ENCODE measurements around the gene PHLPP1.
"Not testable (repeated sequence)": the region's sequence is repeated elsewhere in the genome, so short reads cannot be mapped to it uniquely, and the experiment has no call there.

PHLPP1 gene

DNA sequence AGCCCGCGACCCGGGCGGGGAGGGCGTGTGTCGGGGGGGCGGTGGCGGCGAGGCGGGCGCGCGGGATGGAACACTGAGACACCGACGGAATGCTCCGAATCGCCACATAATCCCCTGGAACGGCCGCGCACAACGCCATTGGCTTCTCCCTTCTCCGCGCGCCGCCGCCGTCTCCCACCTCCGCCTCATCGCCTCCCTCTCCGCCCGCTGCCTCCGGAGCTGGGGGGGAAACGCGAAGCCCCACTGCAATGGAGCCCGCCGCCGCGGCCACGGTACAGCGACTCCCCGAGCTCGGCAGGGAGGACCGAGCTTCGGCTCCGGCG, at the start of gene PHLPP1:
PHLPP1 (plus strand) TSS at position 106 of the 323 bp plus-strand sequence; CDS start at position 249, 143 bp downstream.
- no peak for DNase-seq (ENCODE audit: low read depth)

DNA sequence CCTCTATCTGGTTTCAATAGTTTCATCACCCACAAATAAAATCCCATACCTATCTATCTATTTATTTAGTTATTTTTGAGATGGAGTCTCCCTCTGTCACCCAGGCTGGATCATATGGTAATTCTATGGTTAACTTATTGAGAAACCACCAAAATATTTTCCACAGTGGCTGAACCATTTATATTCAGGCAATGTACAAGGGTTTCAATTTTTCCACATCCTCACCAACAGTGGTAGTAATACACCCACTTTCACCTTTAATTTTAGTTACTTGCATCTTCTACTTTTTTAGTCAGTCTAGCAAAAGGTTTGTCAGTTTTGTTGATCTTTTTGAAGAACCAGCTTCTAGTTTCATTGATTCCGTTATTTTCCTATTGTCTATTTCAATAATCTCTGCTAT, 46.1 kb upstream of the PHLPP1 start:
- DNase-seq (ENCODE audit: low read depth): no peak

DNA sequence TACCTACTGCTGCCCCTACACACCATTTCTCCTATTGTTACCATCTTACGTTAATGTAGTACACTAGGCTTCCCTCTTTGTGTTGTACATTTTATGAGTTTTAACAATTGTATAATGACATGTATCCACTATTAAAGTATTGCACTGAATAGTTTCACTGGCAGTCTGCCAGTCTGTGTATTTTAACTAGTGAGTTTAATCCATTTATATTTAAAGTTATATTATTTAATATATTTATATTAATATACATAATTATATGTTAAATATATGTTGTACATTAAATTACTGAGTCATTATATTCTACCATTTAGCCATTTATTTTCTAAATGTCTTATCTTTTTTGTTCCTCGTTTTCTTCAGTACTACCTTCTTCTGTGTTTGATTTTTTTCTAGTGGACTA, 44.8 kb upstream of the PHLPP1 start:
- DNase-seq (ENCODE audit: low read depth): no peak

DNA sequence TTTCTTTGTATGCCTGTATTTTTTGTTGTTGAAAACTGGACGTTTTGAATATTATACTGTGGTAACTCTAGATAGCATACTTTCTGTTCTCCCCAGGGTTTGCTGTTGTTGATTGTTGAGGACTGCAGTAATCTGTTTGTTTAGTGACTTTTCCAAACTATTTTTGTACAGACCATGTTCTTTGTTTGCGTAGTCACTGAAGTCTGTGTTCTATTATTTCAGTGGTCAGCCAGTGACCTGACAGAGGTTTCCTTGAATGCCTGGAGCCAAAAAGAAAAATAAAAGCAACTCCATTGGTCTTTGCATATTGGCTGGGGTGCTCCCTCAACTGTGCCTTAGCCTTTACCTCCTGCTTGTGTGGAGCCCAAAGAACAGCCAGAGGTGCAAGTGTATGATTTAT, 42.7 kb upstream of the PHLPP1 start:
- DNase-seq (ENCODE audit: low read depth): no peak

DNA sequence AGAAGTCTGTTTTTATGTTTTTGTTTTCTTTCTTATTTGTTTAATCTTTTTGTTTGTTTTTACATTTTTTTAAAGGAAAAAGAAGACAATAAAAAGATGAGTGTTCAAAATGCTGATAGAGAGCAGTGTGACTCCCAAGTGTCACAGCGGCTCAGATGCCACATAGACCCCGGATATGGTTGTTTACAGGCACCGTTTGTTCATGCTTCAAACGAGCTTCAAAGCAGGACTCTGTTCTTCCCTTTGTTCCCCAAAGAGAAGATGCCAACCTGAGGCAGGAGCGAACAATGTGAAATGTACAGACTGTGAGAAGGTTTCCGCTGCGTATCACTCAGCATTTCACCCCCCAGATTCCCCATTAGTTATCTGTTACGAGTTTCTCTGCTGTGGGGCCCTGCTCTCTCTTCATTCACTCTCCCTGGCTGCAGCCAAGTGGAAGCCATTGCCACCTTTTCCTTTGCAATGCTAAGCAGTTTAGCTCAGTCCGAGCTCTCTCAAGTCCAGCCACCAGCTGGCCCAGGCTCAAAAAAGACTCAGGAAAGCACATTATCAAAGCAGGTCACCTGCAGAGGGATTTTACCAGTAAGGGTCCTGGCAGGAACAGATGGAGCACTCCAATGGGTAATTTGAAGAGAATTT, 36.4 kb upstream of the PHLPP1 start:
- no peak for DNase-seq (ENCODE audit: low read depth)

DNA sequence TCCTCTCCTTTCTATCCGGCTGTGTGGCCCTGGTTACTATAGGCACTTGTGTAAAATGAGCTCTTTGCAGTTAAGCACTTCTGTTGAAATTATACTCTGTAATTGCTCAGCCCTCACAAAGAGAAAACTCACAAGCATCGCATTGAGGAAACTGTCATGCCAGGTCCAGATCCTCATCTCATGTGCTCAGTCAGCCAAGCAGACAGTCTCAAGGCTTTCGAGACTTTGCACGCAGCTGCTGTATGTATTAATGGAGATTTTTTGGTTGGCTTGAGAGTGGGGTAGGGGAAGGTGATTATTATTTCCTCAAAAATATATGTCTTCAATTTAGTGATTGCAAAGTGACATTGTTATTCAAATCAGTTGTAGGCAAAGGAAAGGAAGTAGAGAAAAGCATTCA, 33.0 kb upstream of the PHLPP1 start:
- no peak for DNase-seq (ENCODE audit: low read depth)

DNA sequence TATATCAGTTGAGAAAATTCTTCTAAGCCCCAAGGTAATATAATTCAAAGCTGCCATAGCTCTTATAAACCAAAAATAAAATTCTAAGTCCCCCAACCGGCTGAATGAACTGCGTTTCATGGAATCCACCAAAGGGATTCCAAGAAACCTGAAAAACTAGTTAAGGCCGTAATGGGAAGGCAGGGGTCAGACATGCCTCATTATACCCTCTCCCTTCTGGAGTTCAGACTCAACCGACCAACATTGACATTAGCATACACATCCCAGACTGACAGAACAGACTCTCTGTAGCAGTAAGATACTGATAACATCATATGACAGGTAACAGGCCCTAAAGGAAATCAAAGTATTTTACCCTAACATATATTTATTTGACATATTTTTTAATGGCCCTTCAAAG, 31.4 kb upstream of the PHLPP1 start:
- DNase-seq (ENCODE audit: low read depth): no peak

DNA sequence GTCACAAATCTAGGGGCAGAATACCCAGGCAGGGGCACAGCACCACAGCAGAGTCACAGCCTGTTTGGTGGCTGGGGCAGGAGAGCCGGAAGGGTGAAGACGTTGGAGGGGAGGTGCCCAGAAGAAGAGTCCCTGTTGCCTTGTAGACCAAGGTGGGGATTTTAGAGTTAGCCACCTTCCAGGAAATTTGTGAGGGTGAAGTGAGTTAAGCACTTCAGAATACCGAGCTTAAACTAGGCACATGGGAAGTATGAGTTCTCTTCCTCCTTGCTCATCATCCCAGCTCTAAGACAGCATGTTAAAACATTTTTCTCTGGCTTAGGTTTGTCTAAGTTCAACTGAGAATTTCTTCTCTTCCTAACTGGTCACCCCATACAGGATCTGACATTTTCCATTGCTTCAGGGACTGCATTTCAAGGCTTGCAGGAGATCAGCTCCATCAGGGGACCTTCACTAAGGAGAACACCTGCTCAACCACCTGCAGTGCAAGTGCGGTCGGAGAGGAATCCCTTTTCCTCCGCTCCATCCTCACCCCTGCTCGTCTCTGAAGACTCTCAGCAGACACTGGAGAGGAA, 26.5 kb upstream of the PHLPP1 start:
- DNase-seq (ENCODE audit: low read depth): no peak

DNA sequence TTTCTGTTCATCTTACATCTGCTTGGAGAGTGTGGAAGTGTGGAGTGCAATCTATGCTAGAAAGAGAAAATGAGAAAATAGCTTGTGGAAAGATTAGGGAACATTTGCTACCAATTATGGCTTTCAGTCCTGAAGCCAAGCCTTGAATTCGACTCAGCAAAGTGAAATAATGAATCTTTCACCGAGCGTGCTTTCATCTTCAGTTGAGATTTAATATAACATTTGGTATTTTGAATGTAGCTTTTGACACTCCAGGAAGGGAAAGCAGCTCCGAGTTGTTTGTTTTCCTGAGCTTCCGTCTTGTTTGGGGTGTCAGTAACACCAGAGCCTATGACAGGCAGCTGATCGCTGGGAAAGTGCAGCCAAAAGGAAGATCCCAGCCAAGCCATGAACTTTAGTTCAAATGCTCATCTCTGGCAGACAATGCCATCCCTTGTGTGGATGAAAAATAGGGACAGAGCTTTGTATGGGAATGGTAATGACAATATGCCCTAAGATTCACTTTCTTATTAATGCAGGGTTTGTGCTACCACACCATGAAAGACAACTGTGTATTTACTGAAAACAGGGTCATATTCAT, 25.0 kb upstream of the PHLPP1 start:
- DNase-seq (ENCODE audit: low read depth): no peak

DNA sequence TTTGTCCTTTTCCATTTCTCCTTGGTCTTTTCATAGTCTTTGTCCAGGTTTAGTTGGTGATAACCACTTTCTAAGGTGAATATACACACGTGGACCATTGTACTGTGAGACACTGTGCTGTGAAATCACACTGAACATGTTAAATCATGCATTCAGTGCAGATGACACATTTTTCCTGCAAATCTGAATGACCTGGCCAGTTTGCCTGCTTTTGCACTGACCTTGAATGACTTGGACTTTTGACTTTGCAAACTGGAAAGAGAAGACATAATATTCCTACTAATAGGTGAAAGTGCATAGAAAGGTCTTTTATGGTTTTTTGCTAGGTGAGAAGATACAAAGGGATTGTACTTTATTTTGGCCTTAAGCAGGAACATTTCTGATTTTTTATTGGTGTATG, 21.7 kb upstream of the PHLPP1 start:
- DNase-seq (ENCODE audit: low read depth): no peak

DNA sequence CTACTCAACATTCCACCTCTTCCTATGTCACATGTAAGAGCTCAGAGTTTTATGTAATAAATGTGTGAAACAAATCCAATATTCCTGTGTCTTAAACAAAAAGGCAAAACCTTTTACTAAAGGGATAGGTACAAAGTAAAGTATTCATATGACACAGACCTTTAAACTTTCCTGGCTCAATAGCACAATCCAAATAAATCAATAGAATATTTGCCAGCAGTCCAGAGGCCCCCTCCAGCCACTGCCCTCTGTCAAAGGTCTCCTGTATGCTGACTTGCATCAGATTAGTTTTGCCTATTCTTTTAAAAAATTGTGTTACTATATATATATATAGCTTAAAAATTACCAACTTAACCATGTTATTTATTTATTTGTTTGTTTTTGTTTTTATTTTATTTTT, 17.7 kb upstream of the PHLPP1 start:
- no peak for DNase-seq (ENCODE audit: low read depth)

DNA sequence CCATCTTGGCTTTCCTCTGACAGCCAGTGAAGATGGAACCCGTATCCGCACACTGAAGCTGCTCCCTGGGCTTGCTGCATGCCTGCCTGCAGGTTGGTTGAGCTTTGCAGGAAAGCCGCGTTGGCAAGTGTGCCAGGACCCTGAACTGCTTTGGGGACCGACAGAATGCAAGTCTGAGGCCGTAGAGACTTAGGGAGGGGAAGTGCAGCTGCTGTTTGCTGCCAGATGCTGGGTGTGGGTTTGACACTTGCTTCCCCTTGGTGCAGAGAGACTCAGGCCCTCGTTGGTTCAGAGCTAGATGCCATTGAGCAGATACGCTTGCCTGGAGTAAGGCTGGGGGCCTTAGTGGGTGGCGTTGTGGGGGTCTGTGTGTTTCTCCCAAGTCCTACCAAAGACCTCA, 13.1 kb upstream of the PHLPP1 start:
- DNase-seq (ENCODE audit: low read depth): no peak

DNA sequence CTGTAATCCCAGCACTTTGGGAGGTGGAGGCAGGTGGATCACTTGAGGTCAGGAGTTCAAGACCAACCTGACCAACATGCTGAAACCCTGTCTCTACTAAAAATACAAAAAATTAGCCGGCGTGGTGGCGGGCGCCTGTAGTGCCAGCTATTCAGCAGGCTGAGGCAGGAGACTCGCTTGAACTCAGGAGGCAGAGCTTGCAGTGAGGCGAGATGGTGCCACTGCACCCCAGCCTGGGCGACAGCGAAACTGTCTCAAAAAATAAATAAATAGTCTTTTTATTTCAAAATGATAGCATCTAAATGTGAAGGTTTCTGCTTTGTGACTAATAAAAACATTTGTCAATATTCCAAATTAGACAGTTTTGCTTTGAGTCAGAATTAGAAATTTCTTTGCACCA, 8.5 kb upstream of the PHLPP1 start:
- not testable (repeated sequence) for DNase-seq (ENCODE audit: low read depth)

DNA sequence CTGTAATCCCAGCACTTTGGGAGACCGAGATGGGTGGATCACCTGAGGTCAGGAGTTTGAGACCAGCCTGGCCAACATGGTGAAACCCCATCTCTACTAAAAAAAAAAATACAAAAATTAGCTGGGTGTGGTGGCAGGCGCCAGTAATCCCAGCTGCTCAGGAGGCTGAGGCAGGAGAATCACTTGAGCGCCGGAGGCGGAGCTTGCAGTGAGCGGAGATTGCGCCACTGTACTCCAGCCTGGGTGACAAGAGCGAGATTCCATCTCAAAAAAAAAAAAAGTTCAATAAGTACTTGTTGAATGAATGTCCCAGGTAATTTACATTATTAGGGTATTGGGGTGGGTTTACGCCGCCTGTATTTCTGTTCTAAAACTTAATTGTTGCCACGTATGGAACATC, 5.4 kb upstream of the PHLPP1 start:
- DNase-seq (ENCODE audit: low read depth): not testable (repeated sequence)

DNA sequence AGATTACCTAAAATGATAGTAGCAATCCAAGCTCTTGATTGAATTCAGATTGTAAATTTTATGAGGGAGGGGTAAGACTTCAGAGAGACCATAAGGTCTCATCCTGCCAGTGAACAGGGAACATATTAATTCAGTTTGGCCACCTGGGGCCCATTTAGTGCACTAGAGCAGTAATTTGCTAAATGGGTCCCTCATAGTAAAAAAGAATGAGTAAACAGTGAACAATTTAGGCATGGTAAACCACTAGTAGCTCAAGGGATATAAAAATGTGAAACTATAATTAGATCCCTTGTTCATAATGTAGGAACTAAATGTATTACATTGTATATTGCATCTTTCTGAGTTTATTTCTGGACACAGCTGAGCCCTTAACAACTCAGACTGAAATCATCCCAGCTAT, 4.9 kb upstream of the PHLPP1 start:
- DNase-seq (ENCODE audit: low read depth): no peak

DNA sequence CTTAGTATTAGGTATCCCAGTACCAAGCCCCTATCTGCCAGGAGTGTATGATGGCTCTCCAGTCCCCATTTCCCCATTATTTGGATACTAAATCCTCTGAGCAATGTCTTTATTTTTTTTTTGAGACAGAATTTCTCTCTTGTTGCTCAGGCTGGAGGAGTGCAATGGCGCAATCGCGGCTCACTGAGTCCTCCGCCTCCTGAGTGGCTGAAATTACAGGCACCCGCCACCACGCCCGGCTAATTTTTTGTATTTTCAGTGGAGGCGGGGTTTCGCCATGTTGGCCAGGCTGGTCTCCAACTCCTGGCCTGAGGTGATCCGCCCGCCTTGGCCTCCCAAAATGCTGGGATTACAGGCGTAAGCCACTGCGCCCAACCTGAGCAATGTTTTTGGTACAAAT, 3.6 kb upstream of the PHLPP1 start:
- no peak for DNase-seq (ENCODE audit: low read depth)

DNA sequence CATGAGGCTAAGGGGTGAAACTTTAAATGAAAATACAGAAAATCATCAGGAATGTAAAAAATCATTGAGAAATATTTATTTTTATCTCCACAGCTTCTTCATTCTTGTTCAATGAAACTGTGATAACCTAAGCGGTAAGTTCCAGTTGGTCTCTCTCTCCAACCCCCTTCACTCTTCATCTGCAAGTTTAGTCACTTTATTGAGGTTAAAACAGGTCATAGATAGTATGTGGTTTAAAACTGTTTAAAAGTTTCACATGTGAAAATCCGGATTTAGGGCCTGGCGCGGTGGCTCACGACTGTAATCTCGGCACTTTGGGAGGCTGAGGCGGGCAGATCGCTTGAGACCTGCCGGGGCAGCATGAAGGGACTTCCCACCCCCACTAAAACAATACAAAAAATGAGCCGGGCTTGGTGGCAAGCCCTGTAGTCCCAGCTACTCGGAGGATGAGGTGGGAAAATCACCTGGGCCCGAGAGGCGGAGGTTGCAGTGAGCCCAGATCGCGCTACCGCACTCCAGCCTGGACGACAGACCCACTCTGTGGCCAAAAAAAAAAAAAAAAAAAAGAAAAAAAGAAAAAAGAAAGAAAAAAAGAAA, 1.6 kb upstream of the PHLPP1 start:
- DNase-seq (ENCODE audit: low read depth): no peak

DNA sequence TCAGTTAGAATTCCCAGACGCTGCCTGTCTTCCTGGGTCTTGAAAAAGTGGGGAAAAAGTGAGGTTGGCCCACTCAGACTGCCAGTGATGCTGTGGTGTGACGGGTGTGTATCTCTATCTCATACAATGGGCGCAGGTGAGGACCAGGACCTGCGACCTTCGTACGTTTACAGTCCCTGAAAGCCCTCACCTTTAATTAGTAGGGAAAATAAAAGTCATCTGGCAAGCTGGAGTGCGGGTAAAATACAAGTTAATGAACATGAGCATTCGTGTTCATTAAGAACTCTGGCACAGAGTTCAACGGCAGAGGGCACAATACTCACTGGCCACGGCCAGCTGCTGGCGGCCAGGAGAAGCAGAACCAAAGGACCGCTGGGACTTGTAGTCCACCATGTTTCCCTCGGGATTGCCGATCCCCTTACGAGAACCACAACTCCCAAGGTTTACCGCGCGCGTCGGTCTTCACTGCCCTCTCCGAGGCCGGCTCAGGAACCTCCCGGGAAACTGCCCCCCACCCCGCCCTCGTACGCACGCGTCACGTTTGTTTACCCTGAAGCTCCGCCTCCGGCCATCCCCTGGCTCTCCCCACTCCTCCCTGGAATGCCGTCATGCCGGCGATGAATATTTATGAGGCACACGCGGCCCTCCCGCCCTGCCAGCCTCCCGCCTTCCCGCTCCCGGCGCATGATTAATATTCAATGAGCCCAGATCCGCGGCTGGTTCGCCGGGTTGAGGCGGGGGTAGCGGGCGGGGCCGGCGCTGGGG, 488 bp upstream of the PHLPP1 start:
- DNase-seq (ENCODE audit: low read depth): peak; percentile 90

DNA sequence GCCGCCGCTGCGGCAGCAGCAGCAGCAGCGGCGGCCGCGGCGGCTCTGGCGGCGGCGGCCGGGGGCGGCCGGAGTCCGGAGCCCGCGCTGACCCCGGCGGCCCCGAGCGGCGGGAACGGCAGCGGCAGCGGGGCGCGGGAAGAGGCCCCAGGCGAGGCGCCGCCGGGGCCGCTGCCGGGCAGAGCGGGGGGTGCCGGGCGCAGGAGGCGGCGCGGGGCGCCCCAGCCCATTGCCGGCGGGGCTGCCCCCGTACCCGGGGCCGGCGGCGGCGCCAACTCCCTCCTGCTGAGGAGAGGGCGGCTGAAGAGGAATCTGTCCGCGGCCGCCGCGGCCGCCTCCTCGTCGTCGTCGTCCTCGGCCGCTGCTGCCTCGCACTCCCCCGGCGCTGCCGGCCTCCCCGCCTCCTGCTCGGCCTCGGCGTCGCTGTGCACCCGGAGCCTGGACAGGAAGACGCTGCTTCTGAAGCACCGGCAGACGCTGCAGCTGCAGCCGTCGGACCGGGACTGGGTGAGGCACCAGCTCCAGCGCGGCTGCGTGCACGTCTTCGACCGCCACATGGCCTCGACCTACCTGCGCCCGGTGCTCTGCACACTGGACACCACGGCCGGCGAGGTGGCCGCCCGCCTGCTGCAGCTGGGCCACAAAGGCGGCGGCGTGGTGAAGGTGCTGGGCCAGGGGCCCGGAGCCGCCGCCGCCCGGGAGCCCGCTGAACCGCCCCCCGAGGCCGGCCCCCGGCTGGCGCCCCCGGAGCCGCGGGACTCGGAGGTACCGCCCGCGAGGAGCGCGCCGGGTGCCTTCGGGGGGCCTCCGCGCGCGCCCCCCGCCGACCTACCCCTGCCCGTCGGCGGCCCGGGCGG, 646 bp downstream of the PHLPP1 start:
- DNase-seq (ENCODE audit: low read depth): peak; percentile 47

DNA sequence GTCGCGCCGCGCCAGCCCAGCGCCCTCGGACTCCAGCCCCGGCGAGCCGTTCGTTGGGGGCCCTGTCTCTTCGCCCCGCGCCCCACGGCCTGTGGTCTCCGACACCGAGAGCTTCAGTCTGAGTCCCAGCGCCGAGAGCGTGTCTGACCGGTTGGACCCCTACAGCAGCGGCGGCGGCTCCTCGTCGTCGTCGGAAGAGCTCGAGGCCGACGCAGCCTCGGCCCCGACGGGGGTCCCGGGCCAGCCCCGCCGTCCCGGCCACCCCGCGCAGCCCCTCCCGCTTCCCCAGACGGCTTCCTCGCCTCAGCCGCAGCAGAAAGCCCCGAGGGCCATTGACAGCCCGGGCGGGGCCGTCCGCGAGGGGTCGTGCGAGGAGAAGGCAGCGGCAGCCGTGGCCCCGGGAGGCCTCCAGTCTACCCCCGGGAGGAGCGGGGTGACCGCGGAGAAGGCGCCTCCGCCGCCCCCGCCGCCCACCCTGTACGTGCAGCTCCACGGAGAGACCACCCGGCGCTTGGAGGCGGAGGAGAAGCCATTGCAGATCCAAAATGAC, 1.4 kb downstream of the PHLPP1 start:
- DNase-seq (ENCODE audit: low read depth): peak; percentile 23

DNA sequence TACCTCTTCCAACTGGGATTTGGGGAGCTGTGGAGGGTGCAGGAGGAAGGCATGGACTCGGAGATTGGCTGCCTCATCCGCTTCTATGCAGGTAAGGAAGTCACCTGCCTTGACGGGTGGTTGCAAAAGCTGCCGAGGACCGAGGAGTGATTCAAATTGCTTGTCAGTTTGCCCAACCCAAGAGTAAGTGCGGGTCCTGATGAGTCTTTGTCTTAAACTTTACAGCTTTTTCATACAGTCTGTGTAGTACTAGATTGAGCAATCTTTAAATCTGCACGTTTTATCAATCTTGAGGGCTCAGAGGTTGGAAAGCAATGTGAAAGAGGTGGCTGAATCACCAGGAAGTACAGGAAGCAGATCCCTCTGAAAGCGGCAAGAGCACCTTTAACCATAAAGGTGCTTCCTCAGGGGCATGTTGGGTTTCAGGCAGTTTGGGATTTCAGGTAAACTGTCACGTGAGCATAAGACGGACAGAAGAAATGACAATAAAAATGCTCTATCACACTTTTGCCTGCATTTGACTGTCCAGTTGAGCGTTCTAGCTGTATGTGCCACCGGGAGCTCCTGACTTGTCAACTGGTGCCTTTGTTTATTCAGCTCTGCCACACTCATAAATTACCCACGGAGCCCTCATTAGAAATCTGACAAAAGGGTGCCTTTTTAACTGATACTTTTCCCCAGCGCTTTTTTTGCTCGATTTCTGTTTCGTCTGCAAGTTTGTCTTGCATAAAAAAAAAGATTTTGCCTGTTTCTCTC, 2.0 kb downstream of the PHLPP1 start:
- DNase-seq (ENCODE audit: low read depth): peak; percentile 15
